ENCODE data around the gene BIRC7. TPM values are rescaled to one million over a fixed set of nuclear protein-coding genes. Genes with fewer than 3 reads are reported as not detected.

Gene BIRC7
- polyA plus RNA-seq, 3 donors: 0.61 to 1.3 (median 0.75) TPM

- DNase-seq: no peak
Measured at GRCh38 chr20:63223121-63223825, 12.4 kb upstream of the BIRC7 start.

GRCh38 chr20:63223826-63224207 is 11.9 kb upstream of the BIRC7 start:
- no peak for DNase-seq

- no peak for DNase-seq
Measured at GRCh38 chr20:63224412-63225081, 11.2 kb upstream of the BIRC7 start.

GRCh38 chr20:63225082-63225454 is 10.6 kb upstream of the BIRC7 start:
- no peak for DNase-seq

GRCh38 chr20:63226042-63226943 is 9.4 kb upstream of the BIRC7 start:
- no peak for DNase-seq

- no peak for DNase-seq
Measured at GRCh38 chr20:63227260-63227659, 8.4 kb upstream of the BIRC7 start.

GRCh38 chr20:63228806-63229205 is 6.9 kb upstream of the BIRC7 start:
- no peak for DNase-seq

- no peak for DNase-seq
Measured at GRCh38 chr20:63230800-63231268, 4.9 kb upstream of the BIRC7 start.

GRCh38 chr20:63232235-63233060 is 3.3 kb upstream of the BIRC7 start:
- DNase-seq: no peak

- no peak for DNase-seq
Measured at GRCh38 chr20:63233061-63233344, 2.7 kb upstream of the BIRC7 start.

- no peak for DNase-seq
Measured at GRCh38 chr20:63233924-63234323, 1.8 kb upstream of the BIRC7 start.

- no peak for DNase-seq
Measured at GRCh38 chr20:63234693-63235398, 859 bp upstream of the BIRC7 start.

- no peak for DNase-seq
Measured at GRCh38 chr20:63236116-63236837, 572 bp downstream of the BIRC7 start.

GRCh38 chr20:63238031-63238430 is 2.3 kb downstream of the BIRC7 start:
- DNase-seq: no peak

GRCh38 chr20:63238514-63239125 is 2.9 kb downstream of the BIRC7 start:
- no peak for DNase-seq

GRCh38 chr20:63239431-63239830 is 3.7 kb downstream of the BIRC7 start:
- DNase-seq: no peak

GRCh38 chr20:63240004-63240403 is 4.3 kb downstream of the BIRC7 start:
- DNase-seq: no peak

- DNase-seq: no peak
Measured at GRCh38 chr20:63241272-63241671, 5.6 kb downstream of the BIRC7 start.

GRCh38 chr20:63242736-63243135 is 7.0 kb downstream of the BIRC7 start:
- DNase-seq: no peak

GRCh38 chr20:63243604-63244247 is 8.0 kb downstream of the BIRC7 start:
- no peak for DNase-seq
